GM18499 (cell line): Measurements from ENCODE around the gene ANO1.

Experiments
- ATAC-seq: cut with Tn5 transposase; IDR thresholded peaks from one replicate; pipeline ENCODE4 v1.9.1; 2021; ENCODE audit warnings: moderate number of reproducible peaks; ENCODE audit not compliant: insufficient read depth, unreplicated experiment

Gene ANO1

GRCh38 chr11:70132641-70133040, 54.5 kb downstream of the ANO1 start:
- ATAC-seq = no peak

- no peak for ATAC-seq
Observed at GRCh38 chr11:70133771-70134335, 55.7 kb downstream of the ANO1 start.

DNA sequence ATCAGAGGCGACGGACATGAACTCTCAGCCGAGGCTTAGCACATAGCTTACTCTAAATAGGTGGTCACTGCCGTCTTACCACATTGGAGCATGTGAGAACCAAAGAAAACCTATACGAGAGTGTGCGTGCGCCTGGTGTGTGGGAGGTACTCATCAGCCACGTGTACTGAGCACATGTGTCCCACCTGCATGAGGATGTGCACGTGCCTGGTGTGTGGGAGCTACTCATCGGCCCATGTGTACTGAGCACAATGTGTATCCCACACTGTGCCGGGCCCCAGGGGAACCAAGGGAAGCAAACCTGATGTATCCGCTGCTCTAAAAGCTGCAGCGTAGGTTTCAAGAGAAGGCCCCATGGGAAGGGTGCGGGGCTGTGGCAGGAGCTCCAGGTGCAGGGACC, 56.4 kb downstream of the ANO1 start:
- ATAC-seq = no peak

DNA sequence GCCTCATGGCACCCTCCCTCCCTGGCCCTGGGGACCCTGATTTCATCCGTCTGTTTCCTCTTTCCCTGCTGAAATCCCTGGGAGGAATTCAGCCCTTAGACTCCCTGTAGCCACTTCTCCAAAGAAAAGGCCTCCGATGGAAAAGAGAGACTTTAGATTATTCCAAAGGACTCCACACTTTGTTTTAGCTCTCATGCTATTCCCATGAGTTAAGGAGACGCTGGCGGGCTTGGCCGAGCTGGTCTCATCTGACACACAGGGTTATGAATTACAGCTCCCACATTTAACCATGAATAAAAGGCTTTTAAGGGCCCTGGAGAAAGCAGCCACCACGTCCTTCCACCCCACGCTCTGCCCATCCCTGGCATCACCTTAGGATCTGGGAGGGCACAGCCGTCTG, 57.0 kb downstream of the ANO1 start:
- ATAC-seq = no peak

GRCh38 chr11:70135625-70136059, 57.5 kb downstream of the ANO1 start:
- ATAC-seq = no peak

DNA sequence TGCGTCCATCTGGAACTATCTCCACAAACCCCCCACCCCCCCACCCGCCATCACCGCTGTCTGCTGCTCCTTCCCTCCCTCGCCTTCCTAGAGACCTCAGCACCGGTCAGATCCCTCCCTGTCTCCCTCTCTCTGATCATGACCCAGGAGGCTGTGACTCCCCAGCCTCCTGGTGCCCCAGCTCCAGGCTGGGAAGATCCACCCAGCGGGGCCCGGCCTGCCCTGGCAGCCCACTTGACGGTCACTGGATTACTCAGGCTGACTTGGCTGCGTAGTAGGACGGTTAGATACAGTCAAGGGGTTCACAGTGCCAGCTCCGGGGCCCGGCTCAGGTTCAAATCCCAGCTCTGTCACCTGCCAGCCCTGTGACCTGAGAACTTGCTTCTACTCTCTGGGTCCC, 59.3 kb downstream of the ANO1 start:
- ATAC-seq = no peak

GRCh38 chr11:70138403-70138802, 60.3 kb downstream of the ANO1 start:
- no peak for ATAC-seq

- no peak for ATAC-seq
Observed at GRCh38 chr11:70139785-70140410, 61.8 kb downstream of the ANO1 start.

DNA sequence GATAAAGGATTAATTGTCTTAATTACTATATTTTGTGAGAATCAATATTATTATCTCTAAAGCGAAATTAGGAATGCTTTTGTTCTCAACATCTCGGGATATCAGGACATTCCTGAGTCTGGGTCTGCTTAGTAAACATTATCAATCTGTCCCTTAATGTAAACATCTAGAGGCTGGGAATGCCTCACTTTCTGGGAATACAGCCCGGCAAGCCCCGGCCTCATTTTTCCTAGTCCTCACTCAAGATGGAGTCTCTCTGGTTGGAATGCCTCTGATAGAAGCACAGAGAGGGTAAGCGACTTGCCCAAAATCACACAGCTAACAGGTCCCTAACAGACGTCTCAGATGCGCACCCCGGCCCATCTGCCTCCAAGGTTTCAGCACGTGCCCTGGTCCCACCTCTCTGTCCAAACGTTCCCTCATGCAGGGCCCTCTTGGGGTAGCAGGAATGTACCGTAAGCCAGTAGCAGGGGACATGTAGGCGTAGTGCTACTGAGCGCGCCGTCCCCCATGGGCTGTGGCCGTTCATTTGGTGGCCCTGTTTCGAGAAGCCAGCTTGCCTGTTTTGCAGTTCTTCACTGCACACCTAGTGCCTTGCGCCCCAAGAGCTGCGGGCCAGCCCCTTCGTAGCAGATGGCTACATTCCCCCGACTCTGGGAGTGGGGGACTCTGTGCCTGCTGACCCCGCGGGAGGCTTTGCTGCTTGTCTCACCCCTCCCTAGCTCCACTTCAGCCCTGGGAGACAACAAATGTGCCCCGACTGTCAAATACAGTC, 62.8 kb downstream of the ANO1 start:
- no peak for ATAC-seq

GRCh38 chr11:70141486-70142220, 63.5 kb downstream of the ANO1 start:
- no peak for ATAC-seq

DNA sequence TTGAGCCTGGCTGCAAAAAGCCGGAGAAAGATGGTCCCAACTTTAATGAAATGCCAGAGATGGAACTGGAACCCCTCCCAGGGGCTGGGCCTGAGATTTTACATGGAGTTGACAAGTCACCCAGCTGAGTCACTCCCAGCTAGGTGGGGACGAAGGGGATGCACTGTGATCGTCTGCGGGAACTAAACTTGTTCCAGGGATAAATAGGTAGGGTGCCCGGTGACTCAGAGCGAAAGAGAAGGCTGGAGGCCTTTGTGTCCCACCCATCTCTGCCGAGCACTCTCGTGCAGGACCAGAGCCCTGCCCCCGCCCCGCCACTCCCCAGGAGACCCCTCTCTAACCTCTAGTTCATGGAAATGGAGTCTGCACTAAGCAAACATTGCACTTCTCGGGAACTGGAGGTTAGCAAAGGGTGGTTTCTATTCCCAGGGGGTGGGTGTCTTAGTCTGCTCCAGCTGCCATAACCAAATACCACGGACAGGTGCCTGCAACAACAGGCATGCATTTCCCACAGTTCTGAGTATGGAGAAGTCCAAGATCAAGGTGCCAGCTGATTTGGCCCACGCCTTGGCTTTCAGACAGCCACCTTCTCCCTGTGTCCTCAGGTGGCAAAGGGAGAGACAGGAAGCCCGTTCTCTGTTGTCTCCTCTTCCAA, 64.2 kb downstream of the ANO1 start:
- no peak for ATAC-seq

DNA sequence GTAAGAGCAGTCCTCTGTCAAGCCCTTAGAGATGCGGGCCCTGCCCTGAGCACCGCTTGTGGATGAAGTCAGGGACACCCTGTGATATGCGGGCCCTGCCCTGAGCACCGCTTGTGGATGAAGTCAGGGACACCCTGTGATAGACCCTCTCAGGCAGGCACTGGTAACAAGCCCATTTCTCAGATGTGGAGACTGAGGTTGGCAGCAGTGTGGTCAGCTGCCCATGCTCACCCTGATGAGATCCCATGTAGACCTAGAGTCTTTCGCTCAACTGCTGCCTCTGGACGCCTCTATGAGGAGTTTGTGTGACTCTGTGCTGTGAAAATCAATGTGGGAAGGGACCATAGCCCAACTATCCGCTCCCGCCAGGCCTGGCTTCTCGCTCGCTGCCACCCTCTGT, 66.1 kb downstream of the ANO1 start:
- ATAC-seq = no peak

- ATAC-seq = no peak
Observed at GRCh38 chr11:70145071-70145470, 67.0 kb downstream of the ANO1 start.

DNA sequence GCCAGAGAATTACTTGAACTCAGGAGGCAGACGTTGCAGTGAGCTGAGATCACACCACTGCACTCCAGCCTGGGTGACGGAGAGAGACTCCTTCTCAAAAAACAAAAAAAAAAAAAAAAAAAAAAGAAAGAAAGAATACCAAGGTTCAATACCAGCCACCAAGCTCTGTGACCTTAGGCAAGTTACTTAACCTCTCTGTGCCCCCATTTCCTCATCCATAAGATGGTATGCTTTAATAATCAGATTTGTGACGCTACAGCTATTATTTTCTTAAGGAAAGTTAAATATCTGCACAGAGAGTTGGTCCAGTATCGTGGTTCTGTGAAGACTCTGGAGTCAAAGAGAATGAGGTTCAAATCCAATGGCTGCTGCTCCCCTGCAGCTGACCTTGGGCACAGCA, 67.7 kb downstream of the ANO1 start:
- no peak for ATAC-seq

GRCh38 chr11:70146299-70146698, 68.2 kb downstream of the ANO1 start:
- no peak for ATAC-seq

- no peak for ATAC-seq
Observed at GRCh38 chr11:70146895-70147520, 68.9 kb downstream of the ANO1 start.

- ATAC-seq = no peak
Observed at GRCh38 chr11:70147668-70148067, 69.6 kb downstream of the ANO1 start.

GRCh38 chr11:70151671-70152070, 73.6 kb downstream of the ANO1 start:
- no peak for ATAC-seq

- no peak for ATAC-seq
Observed at GRCh38 chr11:70153133-70153727, 75.1 kb downstream of the ANO1 start.

- no peak for ATAC-seq
Observed at GRCh38 chr11:70155386-70155785, 77.3 kb downstream of the ANO1 start.
